ENCODE data around the gene RPS25.
"Not testable (repeated sequence)": the region's sequence is repeated elsewhere in the genome, so short reads cannot be mapped to it uniquely, and the experiment has no call there.

RPS25 gene

DNA sequence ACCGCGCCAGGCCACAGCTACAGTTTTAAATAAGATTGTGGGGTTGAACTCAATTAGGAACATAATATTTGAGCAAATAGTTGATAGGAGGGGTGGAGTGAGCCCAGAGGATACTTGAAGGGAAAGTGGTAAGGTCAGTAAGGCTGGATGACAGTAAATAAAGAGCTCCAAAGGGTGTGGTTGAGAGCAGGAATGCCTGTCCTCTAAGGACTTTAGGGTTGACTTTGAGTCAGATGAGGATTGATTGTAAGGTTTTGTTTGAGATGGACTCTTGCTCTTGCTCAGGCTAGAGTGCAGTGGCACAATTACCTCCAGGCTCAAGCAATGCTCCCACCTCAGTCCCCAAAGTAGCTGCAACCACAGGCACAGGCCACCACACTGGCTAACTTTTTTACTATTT lies 44.2 kb downstream of the RPS25 start:
- Histone ChIP-seq H3K27me3 (ENCODE audit: insufficient read depth, low read length, poor library complexity, severe bottlenecking) (no peaks in the 10 kb centered on the region), H3K4me1 (ENCODE audit: insufficient read depth, low read length, poor library complexity, severe bottlenecking) (no peaks in the 10 kb centered on the region), H3K9ac (ENCODE audit: low read depth, low read length, poor library complexity, severe bottlenecking) (no peak overlapping the region), H3K9me3 (ENCODE audit: insufficient read depth, low read depth, low read length) (no peaks in the 10 kb centered on the region), H2AFZ (ENCODE audit: low read length) (no peak overlapping the region), H3K4me2 (ENCODE audit: low read depth, low read length, poor library complexity, severe bottlenecking) (no peak overlapping the region), H4K20me1 (ENCODE audit: insufficient read depth, low read length, poor library complexity, severe bottlenecking) (no peaks in the 10 kb centered on the region), H3K36me3 (ENCODE audit: insufficient read depth, low read length) (no peaks in the 10 kb centered on the region), H3K9me2 (replicated peaks; ENCODE audit: low read depth, low read length) (no peaks in the 10 kb centered on the region), H3K4me3 (ENCODE audit: low read length, poor library complexity, severe bottlenecking) (no peak overlapping the region), H3F3A (ENCODE audit: low read depth) (no peaks in the 10 kb centered on the region), H3K79me2 (ENCODE audit: insufficient read depth, low read length) (no peaks in the 10 kb centered on the region)
- TF ChIP-seq, protein P1, sequence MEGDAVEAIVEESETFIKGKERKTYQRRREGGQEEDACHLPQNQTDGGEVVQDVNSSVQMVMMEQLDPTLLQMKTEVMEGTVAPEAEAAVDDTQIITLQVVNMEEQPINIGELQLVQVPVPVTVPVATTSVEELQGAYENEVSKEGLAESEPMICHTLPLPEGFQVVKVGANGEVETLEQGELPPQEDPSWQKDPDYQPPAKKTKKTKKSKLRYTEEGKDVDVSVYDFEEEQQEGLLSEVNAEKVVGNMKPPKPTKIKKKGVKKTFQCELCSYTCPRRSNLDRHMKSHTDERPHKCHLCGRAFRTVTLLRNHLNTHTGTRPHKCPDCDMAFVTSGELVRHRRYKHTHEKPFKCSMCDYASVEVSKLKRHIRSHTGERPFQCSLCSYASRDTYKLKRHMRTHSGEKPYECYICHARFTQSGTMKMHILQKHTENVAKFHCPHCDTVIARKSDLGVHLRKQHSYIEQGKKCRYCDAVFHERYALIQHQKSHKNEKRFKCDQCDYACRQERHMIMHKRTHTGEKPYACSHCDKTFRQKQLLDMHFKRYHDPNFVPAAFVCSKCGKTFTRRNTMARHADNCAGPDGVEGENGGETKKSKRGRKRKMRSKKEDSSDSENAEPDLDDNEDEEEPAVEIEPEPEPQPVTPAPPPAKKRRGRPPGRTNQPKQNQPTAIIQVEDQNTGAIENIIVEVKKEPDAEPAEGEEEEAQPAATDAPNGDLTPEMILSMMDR (conservative IDR thresholded peaks at IDR 0.05; ENCODE audit: low read length), result no peak
- no peak for TF ChIP-seq EZH2phosphoT487 (IDR thresholded peaks at IDR 0.05; ENCODE audit: borderline replicate concordance)

- Histone ChIP-seq H3F3A (ENCODE audit: low read depth) (no peaks in the 10 kb centered on the region), H3K36me3 (ENCODE audit: insufficient read depth, low read length) (no peaks in the 10 kb centered on the region), H3K27me3 (ENCODE audit: insufficient read depth, low read length, poor library complexity, severe bottlenecking) (no peaks in the 10 kb centered on the region), H3K79me2 (ENCODE audit: insufficient read depth, low read length) (no peaks in the 10 kb centered on the region), H2AFZ (ENCODE audit: low read length) (no peak within 1 kb of the TSS), H3K9ac (ENCODE audit: low read depth, low read length, poor library complexity, severe bottlenecking) (no peak within 1 kb of the TSS), H3K4me1 (ENCODE audit: insufficient read depth, low read length, poor library complexity, severe bottlenecking) (no peaks in the 10 kb centered on the region), H3K4me3 (ENCODE audit: low read length, poor library complexity, severe bottlenecking) (no peak within 1 kb of the TSS), H3K4me2 (ENCODE audit: low read depth, low read length, poor library complexity, severe bottlenecking) (no peak within 1 kb of the TSS), H3K9me3 (ENCODE audit: insufficient read depth, low read depth, low read length) (no peaks in the 10 kb centered on the region), H4K20me1 (ENCODE audit: insufficient read depth, low read length, poor library complexity, severe bottlenecking) (no peaks in the 10 kb centered on the region), H3K9me2 (replicated peaks; ENCODE audit: low read depth, low read length) (no peaks in the 10 kb centered on the region)
- TF ChIP-seq EZH2phosphoT487 (IDR thresholded peaks at IDR 0.05; ENCODE audit: borderline replicate concordance), result no peak
- TF ChIP-seq, protein P1 (conservative IDR thresholded peaks at IDR 0.05; ENCODE audit: low read length), result no peak
Observed at GRCh38 chr11:118971646-118972045, 46.5 kb downstream of the RPS25 start, which contains the start of gene FOXR1. Gene FOXR1, plus strand, starts transcription at chr11:118971761. Its CDS starts 171 bp downstream, at chr11:118971932.

- H3K4me2 ChIP-seq (ENCODE audit: low read depth, low read length, poor library complexity, severe bottlenecking); H4K20me1 ChIP-seq (ENCODE audit: insufficient read depth, low read length, poor library complexity, severe bottlenecking); H3K9me2 ChIP-seq (replicated peaks; ENCODE audit: low read depth, low read length); H3K27me3 ChIP-seq (ENCODE audit: insufficient read depth, low read length, poor library complexity, severe bottlenecking); H3F3A ChIP-seq (ENCODE audit: low read depth); H3K9ac ChIP-seq (ENCODE audit: low read depth, low read length, poor library complexity, severe bottlenecking); H3K4me1 ChIP-seq (ENCODE audit: insufficient read depth, low read length, poor library complexity, severe bottlenecking); H3K4me3 ChIP-seq (ENCODE audit: low read length, poor library complexity, severe bottlenecking); H2AFZ ChIP-seq (ENCODE audit: low read length); H3K79me2 ChIP-seq (ENCODE audit: insufficient read depth, low read length); H3K9me3 ChIP-seq (ENCODE audit: insufficient read depth, low read depth, low read length); H3K36me3 ChIP-seq (ENCODE audit: insufficient read depth, low read length): not testable (repeated sequence)
Observed at GRCh38 chr11:118969508-118969907, 48.6 kb downstream of the RPS25 start.
